ENCODE data around the gene SMYD3.

Gene SMYD3

GRCh38 chr1:246434335-246434734 lies 72.7 kb downstream of the SMYD3 start:
- Histone ChIP-seq H4K20me1 (ENCODE audit: low read depth, low read length) (no peaks in the 10 kb centered on the region), H3K4me2 (ENCODE audit: low read depth, low read length, poor library complexity, severe bottlenecking) (no peak overlapping the region), H3K9me2 (replicated peaks; ENCODE audit: insufficient read depth, low read length) (no peaks in the 10 kb centered on the region), H3K27ac (ENCODE audit: low read depth, low read length) (no peak overlapping the region), H3K27me3 (ENCODE audit: low read length) (no peaks in the 10 kb centered on the region), H3K9me3 (ENCODE audit: insufficient read depth, low read length) (peaks cover 39% of the 10 kb centered on the region; the same call in 1 of the 2 replicates), H2AFZ (ENCODE audit: low read depth, low read length, severe bottlenecking) (no peak overlapping the region), H3K9ac (ENCODE audit: low read length) (no peak overlapping the region), H3K4me3 (ENCODE audit: insufficient read depth, low read length, poor library complexity, severe bottlenecking) (no peak overlapping the region), H3K79me2 (ENCODE audit: insufficient read depth, low read length) (no peaks in the 10 kb centered on the region), H3F3A (ENCODE audit: insufficient read depth) (no peaks in the 10 kb centered on the region), H3K36me3 (ENCODE audit: low read length) (peaks cover 7% of the 10 kb centered on the region; the same call in 1 of the 2 replicates)
- TF ChIP-seq, protein P1, sequence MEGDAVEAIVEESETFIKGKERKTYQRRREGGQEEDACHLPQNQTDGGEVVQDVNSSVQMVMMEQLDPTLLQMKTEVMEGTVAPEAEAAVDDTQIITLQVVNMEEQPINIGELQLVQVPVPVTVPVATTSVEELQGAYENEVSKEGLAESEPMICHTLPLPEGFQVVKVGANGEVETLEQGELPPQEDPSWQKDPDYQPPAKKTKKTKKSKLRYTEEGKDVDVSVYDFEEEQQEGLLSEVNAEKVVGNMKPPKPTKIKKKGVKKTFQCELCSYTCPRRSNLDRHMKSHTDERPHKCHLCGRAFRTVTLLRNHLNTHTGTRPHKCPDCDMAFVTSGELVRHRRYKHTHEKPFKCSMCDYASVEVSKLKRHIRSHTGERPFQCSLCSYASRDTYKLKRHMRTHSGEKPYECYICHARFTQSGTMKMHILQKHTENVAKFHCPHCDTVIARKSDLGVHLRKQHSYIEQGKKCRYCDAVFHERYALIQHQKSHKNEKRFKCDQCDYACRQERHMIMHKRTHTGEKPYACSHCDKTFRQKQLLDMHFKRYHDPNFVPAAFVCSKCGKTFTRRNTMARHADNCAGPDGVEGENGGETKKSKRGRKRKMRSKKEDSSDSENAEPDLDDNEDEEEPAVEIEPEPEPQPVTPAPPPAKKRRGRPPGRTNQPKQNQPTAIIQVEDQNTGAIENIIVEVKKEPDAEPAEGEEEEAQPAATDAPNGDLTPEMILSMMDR (IDR thresholded peaks at IDR 0.05; ENCODE audit: insufficient read depth, low read length, poor library complexity, severe bottlenecking) = no peak
- no peak for TF ChIP-seq EZH2phosphoT487 (conservative IDR thresholded peaks at IDR 0.05; ENCODE audit: low read length)

- Histone ChIP-seq H3K9me3 (ENCODE audit: insufficient read depth, low read length) (peaks cover 20% of the 10 kb centered on the region; the same call in 1 of the 2 replicates), H3K9ac (ENCODE audit: low read length) (no peak overlapping the region), H3K36me3 (ENCODE audit: low read length) (no peaks in the 10 kb centered on the region), H2AFZ (ENCODE audit: low read depth, low read length, severe bottlenecking) (no peak overlapping the region), H3K4me2 (ENCODE audit: low read depth, low read length, poor library complexity, severe bottlenecking) (no peak overlapping the region), H4K20me1 (ENCODE audit: low read depth, low read length) (peaks cover 4% of the 10 kb centered on the region; the same call in 1 of the 2 replicates), H3K9me2 (replicated peaks; ENCODE audit: insufficient read depth, low read length) (no peaks in the 10 kb centered on the region), H3K79me2 (ENCODE audit: insufficient read depth, low read length) (no peaks in the 10 kb centered on the region), H3F3A (ENCODE audit: insufficient read depth) (no peaks in the 10 kb centered on the region), H3K4me3 (ENCODE audit: insufficient read depth, low read length, poor library complexity, severe bottlenecking) (no peak overlapping the region), H3K27me3 (ENCODE audit: low read length) (no peaks in the 10 kb centered on the region), H3K27ac (ENCODE audit: low read depth, low read length) (no peak overlapping the region)
- no peak for TF ChIP-seq EZH2phosphoT487 (conservative IDR thresholded peaks at IDR 0.05; ENCODE audit: low read length)
- TF ChIP-seq, protein P1 (IDR thresholded peaks at IDR 0.05; ENCODE audit: insufficient read depth, low read length, poor library complexity, severe bottlenecking) = no peak
Observed at GRCh38 chr1:246428542-246429308, 78.4 kb downstream of the SMYD3 start.

DNA sequence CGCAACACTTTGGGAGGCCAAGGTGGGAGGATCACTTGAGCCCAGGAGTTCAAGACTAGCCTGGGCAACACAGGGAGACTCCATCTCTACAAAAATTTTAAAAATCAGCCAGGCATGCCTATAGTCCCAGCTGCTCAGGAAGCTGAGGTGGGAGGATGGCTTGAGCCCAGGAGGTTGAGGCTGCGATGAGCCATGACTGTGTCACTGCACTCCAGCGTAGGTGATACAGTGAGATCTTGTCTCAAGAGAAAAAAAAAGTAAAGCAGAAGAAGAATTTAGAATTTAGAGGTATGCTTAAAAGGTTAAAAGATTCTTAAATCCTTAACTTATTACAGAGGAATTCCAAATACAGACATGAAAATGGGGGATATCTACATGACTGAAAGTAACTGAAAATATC lies 79.5 kb downstream of the SMYD3 start:
- no peak for TF ChIP-seq EZH2phosphoT487 (conservative IDR thresholded peaks at IDR 0.05; ENCODE audit: low read length)
- TF ChIP-seq, protein P1 (IDR thresholded peaks at IDR 0.05; ENCODE audit: insufficient read depth, low read length, poor library complexity, severe bottlenecking) = no peak
- Histone ChIP-seq H3K4me2 (ENCODE audit: low read depth, low read length, poor library complexity, severe bottlenecking) (no peak overlapping the region), H3F3A (ENCODE audit: insufficient read depth) (no peaks in the 10 kb centered on the region), H2AFZ (ENCODE audit: low read depth, low read length, severe bottlenecking) (no peak overlapping the region), H3K9ac (ENCODE audit: low read length) (no peak overlapping the region), H3K36me3 (ENCODE audit: low read length) (no peaks in the 10 kb centered on the region), H3K27me3 (ENCODE audit: low read length) (no peaks in the 10 kb centered on the region), H3K9me2 (replicated peaks; ENCODE audit: insufficient read depth, low read length) (no peaks in the 10 kb centered on the region), H3K27ac (ENCODE audit: low read depth, low read length) (no peak overlapping the region), H3K79me2 (ENCODE audit: insufficient read depth, low read length) (0 out of 2 replicates have a peak, but pooled peaks cover under 1% of the 10 kb centered on the region), H3K9me3 (ENCODE audit: insufficient read depth, low read length) (0 out of 2 replicates have a peak, but pooled peaks cover 9% of the 10 kb centered on the region), H3K4me3 (ENCODE audit: insufficient read depth, low read length, poor library complexity, severe bottlenecking) (no peak overlapping the region), H4K20me1 (ENCODE audit: low read depth, low read length) (peaks cover 4% of the 10 kb centered on the region; the same call in 1 of the 2 replicates)
